HG02870 (cell line): ENCODE results near the gene ARHGAP10.

ENCODE experiments used
- ATAC-seq: cut with Tn5 transposase; IDR thresholded peaks from one replicate; pipeline ENCODE4 v1.9.1; 2021; ENCODE audit warnings: mild to moderate bottlenecking, moderate library complexity; ENCODE audit not compliant: unreplicated experiment

ARHGAP10 gene

GRCh38 chr4:148023512-148024181 is 291.8 kb downstream of the ARHGAP10 start:
- ATAC-seq, result no peak

- no peak for ATAC-seq
Measured at GRCh38 chr4:148025981-148026380, 294.1 kb downstream of the ARHGAP10 start.

GRCh38 chr4:148027201-148027600 is 295.3 kb downstream of the ARHGAP10 start:
- no peak for ATAC-seq

GRCh38 chr4:148029781-148030180 is 297.9 kb downstream of the ARHGAP10 start:
- no peak for ATAC-seq

- ATAC-seq, result no peak
Measured at GRCh38 chr4:148030193-148030873, 298.4 kb downstream of the ARHGAP10 start.

GRCh38 chr4:148034813-148035212 is 302.9 kb downstream of the ARHGAP10 start:
- ATAC-seq, result no peak

- ATAC-seq, result no peak
Measured at GRCh38 chr4:148041606-148042329, 309.9 kb downstream of the ARHGAP10 start.

- ATAC-seq, result peak; percentile 4
Measured at GRCh38 chr4:148044089-148044911, 312.4 kb downstream of the ARHGAP10 start.

- peak; percentile 91 for ATAC-seq
Measured at GRCh38 chr4:148044912-148045352, 313.0 kb downstream of the ARHGAP10 start.

- ATAC-seq, result no peak
Measured at GRCh38 chr4:148048598-148048997, 316.7 kb downstream of the ARHGAP10 start.

- no peak for ATAC-seq
Measured at GRCh38 chr4:148051403-148051802, 319.5 kb downstream of the ARHGAP10 start.

GRCh38 chr4:148052448-148052847 is 320.6 kb downstream of the ARHGAP10 start:
- ATAC-seq, result no peak

GRCh38 chr4:148053298-148054003 is 321.6 kb downstream of the ARHGAP10 start:
- ATAC-seq, result no peak

GRCh38 chr4:148054275-148054674 is 322.4 kb downstream of the ARHGAP10 start:
- no peak for ATAC-seq

- ATAC-seq, result no peak
Measured at GRCh38 chr4:148055844-148056243, 324.0 kb downstream of the ARHGAP10 start.

- peak; percentile 84 for ATAC-seq
Measured at GRCh38 chr4:148056879-148057278, 325.0 kb downstream of the ARHGAP10 start.

GRCh38 chr4:148057516-148057915 is 325.6 kb downstream of the ARHGAP10 start:
- no peak for ATAC-seq

GRCh38 chr4:148057984-148058859 is 326.3 kb downstream of the ARHGAP10 start:
- no peak for ATAC-seq

- no peak for ATAC-seq
Measured at GRCh38 chr4:148059617-148060180, 327.8 kb downstream of the ARHGAP10 start.
